Activated CD4-positive, alpha-beta T cell treated with anti-CD3 and anti-CD28 coated beads, Interleukin-2, amount 10 ng/mL, durations not matched to agents 7 days and 5 days (primary cell): Measurements from ENCODE around the gene BUD13. TPM values are rescaled to one million over a fixed set of nuclear protein-coding genes. Genes with fewer than 3 reads are reported as not detected.
A peak's percentile ranks its signal among the peaks of the same experiment; 100 is the strongest.
"Not testable (repeated sequence)": the region's sequence is repeated elsewhere in the genome, so short reads cannot be mapped to it uniquely, and the experiment has no call there.

ENCODE experiments used
- CTCF ChIA-PET: fragments of 350-600 bp; sonication (Branson Sonifier 250); formaldehyde crosslinking; loops from one replicate; lab custom pipeline; 2021; ENCODE audit warnings: antibody characterized with exemption; lab: Charles Lee
- POLR2A ChIA-PET: fragments of 350-600 bp; sonication (Branson Sonifier 250); formaldehyde crosslinking; loops from one replicate; lab custom pipeline; 2021; ENCODE audit warnings: antibody characterized with exemption; lab: Charles Lee
- DNase-seq: peaks from one replicate; pipeline ENCODE4 v3.0.0-alpha.2; 2020
- H3K27ac Mint-ChIP-seq: one replicate; pipeline ENCODE4 v1.8.0; 2021; ENCODE audit warnings: mild to moderate bottlenecking, moderate library complexity, mixed read lengths
- H3K27me3 Mint-ChIP-seq: one replicate; pipeline ENCODE4 v1.8.0; 2021; ENCODE audit warnings: mixed read lengths
- H3K36me3 Mint-ChIP-seq: one replicate; pipeline ENCODE4 v1.8.0; 2021; ENCODE audit warnings: low read depth, mixed read lengths
- H3K4me1 Mint-ChIP-seq: one replicate; pipeline ENCODE4 v1.8.0; 2021; ENCODE audit warnings: mixed read lengths
- H3K4me3 Mint-ChIP-seq: one replicate; pipeline ENCODE4 v1.8.0; 2021; ENCODE audit warnings: mild to moderate bottlenecking, moderate library complexity, mixed read lengths
- H3K9me3 Mint-ChIP-seq: one replicate; pipeline ENCODE4 v1.8.0; 2021; ENCODE audit warnings: mixed read lengths
- total RNA-seq, 2 experiments: library from RNA; stranded (reverse); gene quantifications; one replicate each; pipeline ENCODE4 v1.2.3, GENCODE V29; 2021

The BUD13 gene
- total RNA-seq, 2 experiments from 2014 or later: 37.5 to 39.9 TPM

GRCh38 chr11:116807601-116808261, 34.9 kb upstream of the BUD13 start:
- Mint-ChIP-seq H3K27ac (peak overlapping the region; percentile 14), H3K4me3 (no peak overlapping the region), H3K27me3 (peaks cover 3% of the 10 kb centered on the region), H3K4me1 (no peaks in the 10 kb centered on the region), H3K9me3 (no peaks in the 10 kb centered on the region), H3K36me3 (no peaks in the 10 kb centered on the region)
- ChIA-PET POLR2A (no interaction called here), CTCF (no interaction called here)
- no peak for DNase-seq

DNA sequence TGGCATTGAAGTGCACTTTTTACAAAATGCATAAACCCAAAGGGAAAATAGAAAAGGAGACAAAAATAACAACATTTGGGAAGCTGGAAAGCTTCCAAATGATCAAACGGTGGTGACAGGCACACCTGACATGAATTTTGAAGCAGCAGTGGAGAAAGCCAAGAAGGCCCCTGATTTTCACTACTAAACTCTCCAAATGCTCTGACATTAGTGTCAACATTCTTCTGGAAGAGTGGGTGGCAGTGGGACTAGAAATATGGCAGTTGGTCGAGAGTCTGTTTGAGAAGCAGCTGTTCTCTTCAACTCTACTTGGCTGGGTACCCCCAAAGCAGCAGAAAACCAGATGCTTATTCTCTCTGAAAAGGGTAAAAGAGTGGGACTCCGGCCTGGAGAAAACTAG, 31.2 kb upstream of the BUD13 start:
- H3K4me3 Mint-ChIP-seq: no peak overlapping the region
- no peaks in the 10 kb centered on the region for H3K4me1 Mint-ChIP-seq
- H3K36me3 Mint-ChIP-seq: no peaks in the 10 kb centered on the region
- ChIA-PET CTCF (interaction anchor here (0.9 kb wide), 1 partner anchor 13 kb away, joined by 3 read pairs; no protein-coding TSS in a partner anchor), POLR2A (no interaction called here)
- no peak for DNase-seq
- no peaks in the 10 kb centered on the region for H3K9me3 Mint-ChIP-seq
- no peak overlapping the region for H3K27ac Mint-ChIP-seq
- peaks cover 11% of the 10 kb centered on the region for H3K27me3 Mint-ChIP-seq

DNA sequence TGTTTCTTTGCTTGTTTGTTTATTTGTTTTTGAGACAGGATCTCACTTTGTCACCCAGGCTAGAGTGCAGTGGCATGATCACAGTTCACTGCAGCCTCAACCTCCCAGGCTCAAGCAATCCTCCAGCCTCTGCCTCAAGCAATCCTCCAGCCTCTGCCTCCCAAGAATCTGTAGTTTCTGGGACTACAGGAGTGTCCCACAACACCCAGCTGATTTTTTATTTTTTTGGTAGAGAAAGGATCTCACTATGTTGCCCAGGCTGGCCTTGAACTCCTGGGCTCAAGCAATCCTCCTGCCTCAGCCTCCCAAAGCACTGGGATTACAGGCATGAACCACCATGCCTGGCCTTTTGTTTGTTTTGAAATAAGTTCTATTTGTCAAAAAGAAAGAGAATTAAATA, 28.9 kb upstream of the BUD13 start:
- CTCF ChIA-PET: interaction anchor here (1.8 kb wide), 1 partner anchor 10 kb away, joined by 7 read pairs; the partner anchor contains the start of gene APOA5
- peaks cover 14% of the 10 kb centered on the region for H3K27me3 Mint-ChIP-seq
- H3K27ac Mint-ChIP-seq, H3K4me1 Mint-ChIP-seq, DNase-seq, H3K9me3 Mint-ChIP-seq, POLR2A ChIA-PET, H3K36me3 Mint-ChIP-seq, H3K4me3 Mint-ChIP-seq: not testable (repeated sequence)

DNA sequence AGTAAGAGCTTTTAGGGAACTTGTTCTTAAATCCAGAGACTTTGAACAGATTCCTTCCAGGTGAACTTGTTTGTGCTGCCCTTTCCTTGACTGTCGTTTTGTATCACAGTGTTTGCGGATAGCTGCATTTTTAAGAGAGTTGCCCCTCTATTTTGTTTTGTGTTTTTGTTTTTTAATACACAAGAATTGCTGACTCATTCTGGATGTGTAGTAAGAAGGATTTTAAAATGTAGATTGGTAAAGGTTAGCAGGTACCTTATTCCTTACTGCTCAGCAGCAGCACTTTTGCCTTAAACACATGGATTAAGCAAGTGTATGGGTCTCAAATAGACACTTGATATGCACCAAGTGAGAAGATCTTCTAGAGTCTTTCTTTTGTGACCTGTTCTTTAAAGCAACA, 27.8 kb upstream of the BUD13 start:
- no peak overlapping the region for H3K4me3 Mint-ChIP-seq
- no peak for DNase-seq
- H3K27ac Mint-ChIP-seq: no peak overlapping the region
- H3K27me3 Mint-ChIP-seq: peaks cover 14% of the 10 kb centered on the region
- H3K4me1 Mint-ChIP-seq: no peaks in the 10 kb centered on the region
- CTCF ChIA-PET: interaction anchor here (2.1 kb wide), 1 partner anchor 10 kb away, joined by 8 read pairs; the partner anchor contains the start of gene APOA5
- POLR2A ChIA-PET: no interaction called here
- H3K9me3 Mint-ChIP-seq: no peaks in the 10 kb centered on the region
- no peaks in the 10 kb centered on the region for H3K36me3 Mint-ChIP-seq

DNA sequence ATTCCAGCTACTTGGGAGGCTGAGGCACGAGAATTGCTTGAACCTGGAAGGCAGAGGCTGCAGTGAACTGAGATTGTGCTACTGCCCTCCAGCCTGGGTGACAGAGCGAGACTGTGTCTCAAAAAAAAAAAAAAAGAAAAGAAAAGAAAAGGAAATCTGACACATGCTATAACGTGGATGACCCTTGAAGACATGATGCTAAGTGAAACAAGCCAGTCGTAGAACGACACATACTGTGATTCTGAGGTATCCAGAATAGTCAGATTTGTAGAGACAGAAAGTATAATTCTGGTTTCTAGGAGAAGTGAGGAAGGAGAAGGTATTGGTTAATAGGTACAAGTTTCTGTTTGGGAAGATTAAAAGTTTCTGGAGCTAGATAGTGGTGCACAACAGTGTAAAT, 25.6 kb upstream of the BUD13 start:
- no peaks in the 10 kb centered on the region for H3K9me3 Mint-ChIP-seq
- no peak for DNase-seq
- H3K27ac Mint-ChIP-seq: no peak overlapping the region
- POLR2A ChIA-PET: no interaction called here
- no peaks in the 10 kb centered on the region for H3K36me3 Mint-ChIP-seq
- H3K4me1 Mint-ChIP-seq: peaks cover 2% of the 10 kb centered on the region
- CTCF ChIA-PET: no interaction called here
- H3K27me3 Mint-ChIP-seq: peaks cover 12% of the 10 kb centered on the region
- H3K4me3 Mint-ChIP-seq: no peak overlapping the region

DNA sequence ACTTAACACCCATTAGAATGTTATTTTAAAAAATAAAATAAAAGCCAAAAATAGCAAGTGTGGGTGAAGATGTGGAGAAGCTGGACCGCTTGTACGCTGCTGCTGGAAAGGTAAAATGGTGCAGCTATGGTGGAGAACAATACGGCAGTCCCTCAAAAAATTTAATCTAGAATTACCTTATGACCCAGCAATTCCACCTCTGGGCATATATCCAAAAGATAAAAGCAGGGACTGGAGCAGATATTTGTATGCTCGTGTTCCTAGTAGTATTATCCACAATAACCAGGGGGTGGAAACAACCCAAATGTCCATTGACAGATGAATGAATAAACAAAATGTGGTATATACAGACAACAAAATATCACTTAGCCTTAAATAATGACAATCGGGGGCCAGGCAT, 25.0 kb upstream of the BUD13 start:
- no peak overlapping the region for H3K27ac Mint-ChIP-seq
- peaks cover 2% of the 10 kb centered on the region for H3K4me1 Mint-ChIP-seq
- POLR2A ChIA-PET: no interaction called here
- CTCF ChIA-PET: no interaction called here
- DNase-seq: no peak
- no peak overlapping the region for H3K4me3 Mint-ChIP-seq
- H3K9me3 Mint-ChIP-seq: no peaks in the 10 kb centered on the region
- no peaks in the 10 kb centered on the region for H3K36me3 Mint-ChIP-seq
- H3K27me3 Mint-ChIP-seq: peaks cover 12% of the 10 kb centered on the region

GRCh38 chr11:116796548-116796947, 23.8 kb upstream of the BUD13 start:
- POLR2A ChIA-PET: no interaction called here

DNA sequence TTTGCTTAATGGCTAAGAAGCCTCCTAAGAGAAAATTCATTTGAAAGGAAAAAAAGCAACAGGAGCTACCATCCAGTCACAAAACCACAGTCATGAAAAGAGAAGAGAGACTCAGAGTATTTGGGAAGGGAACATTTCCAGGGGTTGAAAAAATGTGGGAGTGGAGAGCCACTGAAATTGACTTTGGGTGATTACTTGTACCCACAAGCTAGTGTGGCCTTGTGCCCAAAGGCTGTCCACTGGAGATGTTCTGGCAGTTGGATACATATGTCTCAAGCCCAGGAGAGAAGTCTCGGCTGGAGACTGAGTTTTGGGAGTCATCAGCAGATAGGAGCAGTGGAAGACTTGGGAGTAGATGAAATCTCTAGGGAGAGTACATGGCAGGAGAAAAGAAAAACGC, 22.1 kb upstream of the BUD13 start:
- H3K36me3 Mint-ChIP-seq: no peaks in the 10 kb centered on the region
- peaks cover 9% of the 10 kb centered on the region for H3K4me1 Mint-ChIP-seq
- no peak overlapping the region for H3K27ac Mint-ChIP-seq
- no peak overlapping the region for H3K4me3 Mint-ChIP-seq
- DNase-seq: no peak
- no peaks in the 10 kb centered on the region for H3K9me3 Mint-ChIP-seq
- peaks cover 7% of the 10 kb centered on the region for H3K27me3 Mint-ChIP-seq
- CTCF ChIA-PET: no interaction called here
- POLR2A ChIA-PET: interaction anchor here (0.6 kb wide), 1 partner anchor 16 kb away, joined by 3 read pairs; no protein-coding TSS in a partner anchor

More at GRCh38 chr11:116796548-116796947, 23.8 kb upstream of the BUD13 start:
- DNase-seq: no peak
- H3K27ac Mint-ChIP-seq: no peak overlapping the region
- no peaks in the 10 kb centered on the region for H3K9me3 Mint-ChIP-seq
- H3K4me3 Mint-ChIP-seq: no peak overlapping the region
- H3K36me3 Mint-ChIP-seq: no peaks in the 10 kb centered on the region
- CTCF ChIA-PET: no interaction called here
- peaks cover 2% of the 10 kb centered on the region for H3K4me1 Mint-ChIP-seq
- peaks cover 12% of the 10 kb centered on the region for H3K27me3 Mint-ChIP-seq

DNA sequence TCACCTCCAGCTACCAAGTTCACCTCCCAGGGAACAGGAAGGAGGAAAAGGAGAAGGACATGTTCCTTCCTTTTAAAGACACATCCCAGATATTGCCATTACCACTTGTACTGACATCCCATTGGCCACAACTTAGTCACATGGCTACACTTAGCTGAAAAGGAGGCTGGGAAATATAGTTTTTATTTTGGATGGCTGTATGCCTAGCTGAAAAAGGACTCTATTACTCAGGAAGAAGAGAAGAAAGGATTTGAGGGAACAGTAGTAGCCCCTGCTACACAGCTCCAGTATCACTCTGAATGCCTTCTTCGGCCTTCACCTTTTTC, 20.9 kb upstream of the BUD13 start:
- no peak for DNase-seq
- Mint-ChIP-seq H3K36me3 (no peaks in the 10 kb centered on the region), H3K9me3 (no peaks in the 10 kb centered on the region), H3K4me1 (peaks cover 10% of the 10 kb centered on the region), H3K27ac (no peak overlapping the region), H3K27me3 (peaks cover 3% of the 10 kb centered on the region), H3K4me3 (no peak overlapping the region)
- POLR2A ChIA-PET: no interaction called here
- CTCF ChIA-PET: interaction anchor here (0.8 to 4.4 kb wide), 2 partner anchors 42 to 431 kb away, joined by 4 to 33 read pairs; no protein-coding TSS in a partner anchor

- no peaks in the 10 kb centered on the region for H3K9me3 Mint-ChIP-seq
- CTCF ChIA-PET: interaction anchor here (0.5 to 4.4 kb wide), 4 partner anchors 42 to 432 kb away, joined by 3 to 33 read pairs (median 4); no protein-coding TSS in a partner anchor
Observed at GRCh38 chr11:116792869-116793771, 20.3 kb upstream of the BUD13 start.

GRCh38 chr11:116792144-116792868, 19.5 kb upstream of the BUD13 start:
- Mint-ChIP-seq H3K27ac (no peak overlapping the region), H3K4me3 (no peak overlapping the region), H3K36me3 (no peaks in the 10 kb centered on the region), H3K4me1 (peaks cover 18% of the 10 kb centered on the region), H3K9me3 (no peaks in the 10 kb centered on the region), H3K27me3 (no peaks in the 10 kb centered on the region)
- no peak for DNase-seq
- POLR2A ChIA-PET: no interaction called here
- CTCF ChIA-PET: interaction anchor here (0.9 to 4.4 kb wide), 6 partner anchors 9 to 352 kb away, joined by 3 to 33 read pairs (median 8); partner anchors contain the start of gene PAFAH1B2

More at GRCh38 chr11:116792869-116793771, 20.3 kb upstream of the BUD13 start:
- Mint-ChIP-seq H3K36me3 (no peaks in the 10 kb centered on the region), H3K27ac (no peak overlapping the region), H3K4me1 (peaks cover 16% of the 10 kb centered on the region), H3K4me3 (no peak overlapping the region), H3K27me3 (no peaks in the 10 kb centered on the region)
- DNase-seq: no peak
- POLR2A ChIA-PET: no interaction called here

DNA sequence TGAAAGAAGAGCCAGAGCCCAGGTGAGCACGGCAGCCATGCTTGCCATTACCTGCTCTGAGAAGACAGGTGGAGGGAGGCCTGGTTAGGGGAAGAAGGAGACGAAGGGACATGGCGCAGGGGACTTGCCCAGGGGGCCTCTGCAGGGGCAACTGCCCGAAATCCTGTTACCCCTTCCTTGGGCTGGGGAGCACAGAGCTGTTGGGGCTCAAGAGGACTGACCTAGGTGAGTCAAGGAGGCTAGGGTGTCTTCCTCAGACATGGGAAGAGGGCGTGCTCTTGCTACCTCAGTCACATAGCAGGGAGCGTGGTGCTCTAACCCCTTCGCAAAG, 19.0 kb upstream of the BUD13 start, which contains the start of gene APOA5:
TSS of gene APOA5 (minus strand) at position 67 of the 331 bp plus-strand sequence. CDS start at position 48, 19 bp downstream.
- H3K27ac Mint-ChIP-seq: peak within 1 kb of the TSS; percentile 10
- DNase-seq: no peak
- CTCF ChIA-PET: interaction anchor here (0.6 to 4.4 kb wide), 21 partner anchors 8 to 435 kb away, joined by 3 to 33 read pairs (median 5); partner anchors contain the start of genes APOC3, PAFAH1B2 and SIK3

More for the DNA sequence above, 19.0 kb upstream of the BUD13 start, which contains the start of gene APOA5:
- Mint-ChIP-seq H3K9me3 (no peaks in the 10 kb centered on the region), H3K27me3 (no peaks in the 10 kb centered on the region), H3K36me3 (peaks cover 5% of the 10 kb centered on the region), H3K4me3 (no peak within 1 kb of the TSS), H3K4me1 (peaks cover 23% of the 10 kb centered on the region)
- POLR2A ChIA-PET: interaction anchor here (1.0 to 1.1 kb wide), 2 partner anchors 44 to 62 kb away, joined by 3 to 6 read pairs; no protein-coding TSS in a partner anchor
